Fibroblast of skin of scalp (primary cell): Measurements from ENCODE around the gene AP1B1.
"Not testable (repeated sequence)": the region's sequence is repeated elsewhere in the genome, so short reads cannot be mapped to it uniquely, and the experiment has no call there.

Source experiments
- DNase-seq: peaks from one replicate; pipeline ENCODE4 v3.0.0-alpha.2; 2013

AP1B1 gene

GRCh38 chr22:29348041-29348440 is 40.3 kb downstream of the AP1B1 start:
- DNase-seq: no peak

- no peak for DNase-seq
Observed at GRCh38 chr22:29346659-29347058, 41.7 kb downstream of the AP1B1 start.

- no peak for DNase-seq
Observed at GRCh38 chr22:29345932-29346331, 42.4 kb downstream of the AP1B1 start.

GRCh38 chr22:29344889-29345288 is 43.5 kb downstream of the AP1B1 start:
- not testable (repeated sequence) for DNase-seq

- DNase-seq: peak; percentile 90
Observed at GRCh38 chr22:29344137-29344536, 44.2 kb downstream of the AP1B1 start.

GRCh38 chr22:29343313-29343805 is 45.0 kb downstream of the AP1B1 start:
- peak; percentile 29 for DNase-seq

GRCh38 chr22:29342577-29343312 is 45.6 kb downstream of the AP1B1 start:
- no peak for DNase-seq

- no peak for DNase-seq
Observed at GRCh38 chr22:29342177-29342576, 46.2 kb downstream of the AP1B1 start.

- no peak for DNase-seq
Observed at GRCh38 chr22:29341849-29342127, 46.6 kb downstream of the AP1B1 start.

- no peak for DNase-seq
Observed at GRCh38 chr22:29341056-29341848, 47.1 kb downstream of the AP1B1 start.

GRCh38 chr22:29340566-29340965 is 47.8 kb downstream of the AP1B1 start:
- DNase-seq: no peak

GRCh38 chr22:29339381-29340235 is 48.8 kb downstream of the AP1B1 start:
- DNase-seq: no peak

- no peak for DNase-seq
Observed at GRCh38 chr22:29338398-29338797, 50.0 kb downstream of the AP1B1 start.

GRCh38 chr22:29337631-29338284 is 50.6 kb downstream of the AP1B1 start:
- no peak for DNase-seq

- DNase-seq: no peak
Observed at GRCh38 chr22:29336751-29337490, 51.4 kb downstream of the AP1B1 start.

- DNase-seq: no peak
Observed at GRCh38 chr22:29335656-29336055, 52.7 kb downstream of the AP1B1 start.

- no peak for DNase-seq
Observed at GRCh38 chr22:29334696-29335344, 53.5 kb downstream of the AP1B1 start.

- DNase-seq: no peak
Observed at GRCh38 chr22:29334148-29334547, 54.2 kb downstream of the AP1B1 start.

- DNase-seq: no peak
Observed at GRCh38 chr22:29332886-29333496, 55.4 kb downstream of the AP1B1 start.

- no peak for DNase-seq
Observed at GRCh38 chr22:29331658-29332300, 56.6 kb downstream of the AP1B1 start.
